Left lung (tissue), 10 donors: ENCODE data around the gene ALK. TPM values are rescaled to one million over a fixed set of nuclear protein-coding genes. Genes with fewer than 3 reads are reported as not detected.

Experiments used
- ATAC-seq: fragments of 200-7000 bp; cut with Tn5 transposase; one replicate; pipeline ENCODE4 v1.9.1; 2020; ENCODE audit warnings: moderate library complexity
- DNase-seq, 4 donors: peaks; one replicate each; pipeline ENCODE4 v3.0.0-alpha.2; 2013 to 2020
- H3K27ac ChIP-seq, 2 donors: fragments of 200-600 bp; sonication (generic) in 1 of 2; one replicate each; pipeline versions ENCODE4 v1.5.0 to v1.8.0; 2020 to 2021
- H3K27me3 ChIP-seq, 2 donors: fragments of 200-600 bp; sonication (generic) in 1 of 2; one replicate each; pipeline versions ENCODE4 v1.5.0 to v1.8.0; 2020 to 2021
- H3K36me3 ChIP-seq, 2 donors: fragments of 200-600 bp; sonication (generic) in 1 of 2; one replicate each; pipeline versions ENCODE4 v1.5.0 to v1.8.0; 2020 to 2021
- H3K4me1 ChIP-seq, 2 donors: fragments of 200-600 bp; one replicate each; pipeline ENCODE4 v1.8.0; 2021
- H3K4me3 ChIP-seq, 2 donors: fragments of 200-600 bp; sonication (generic) in 1 of 2; one replicate each; pipeline versions ENCODE4 v1.5.0 to v1.8.0; 2020 to 2021; ENCODE audit warnings: mild to moderate bottlenecking in 1 of 2
- H3K9me3 ChIP-seq, 2 donors: fragments of 200-600 bp; sonication (generic) in 1 of 2; one replicate each; pipeline versions ENCODE4 v1.5.0 to v1.8.0; 2020 to 2021
- CTCF ChIP-seq, 2 donors: fragments of 200-600 bp; sonication (generic) in 1 of 2; IDR thresholded peaks; one replicate each; pipeline versions ENCODE4 v1.5.0 to v1.8.0; 2021; ENCODE audit warnings: antibody characterized with exemption in 2 of 2
- intact Hi-C, 2 donors: fragments of 100-400 bp; cut with DNase I; formaldehyde crosslinking; loops; one replicate each; pipeline versions ENCODE4 v1.11.2 to v1.14.2; 2022
- polyA plus RNA-seq, 6 donors: library from polyadenylated mRNA; unstranded; fragments of 120-200 nt; gene quantifications; one replicate each; pipeline ENCODE4 v1.2.1, GENCODE V29; 2013; ENCODE audit not compliant: insufficient read length in 6 of 6
- total RNA-seq, 2 donors: library from RNA; stranded (reverse); fragmentation: NEBNext Ultra II Directional; extraction: Animal tissue kit (Norgen Biotek cat#: 25700); gene quantifications; one replicate each; pipeline ENCODE4 v1.2.1, GENCODE V29; 2021
- donor health status: DM: no; HTN: yes; CAD: no.
- donor health status: DM: no; HTN: no; CAD: no.

Gene ALK
- total and polyA plus RNA-seq, 8 donors: 0.06 to 0.70 (median 0.12) TPM; not detected in 2

- no peak for ATAC-seq
- intact Hi-C loops: no loop called here
Measured at GRCh38 chr2:29405707-29406106, 515.7 kb downstream of the ALK start.

GRCh38 chr2:29405266-29405665 is 516.1 kb downstream of the ALK start:
- intact Hi-C loops: no loop called here
- Histone ChIP-seq H3K27me3 (no peaks in the 10 kb centered on the region), H3K27ac (no peak overlapping the region), H3K9me3 (no peaks in the 10 kb centered on the region), H3K4me3 (no peak overlapping the region), H3K4me1 (no peaks in the 10 kb centered on the region), H3K36me3 (no peaks in the 10 kb centered on the region)
- peak in 1 of 4 donors; percentile 6 for DNase-seq
- no peak for TF ChIP-seq CTCF (IDR thresholded peaks at IDR 0.05)
- no peak for ATAC-seq

More at GRCh38 chr2:29405707-29406106, 515.7 kb downstream of the ALK start:
- TF ChIP-seq CTCF (IDR thresholded peaks at IDR 0.05): no peak
- no peak overlapping the region for H3K27ac ChIP-seq
- no peak for DNase-seq
- no peaks in the 10 kb centered on the region for H3K4me1 ChIP-seq
- no peak overlapping the region for H3K4me3 ChIP-seq
- H3K36me3 ChIP-seq: no peaks in the 10 kb centered on the region
- H3K27me3 ChIP-seq: no peaks in the 10 kb centered on the region
- no peaks in the 10 kb centered on the region for H3K9me3 ChIP-seq

- Histone ChIP-seq H3K27me3 (no peaks in the 10 kb centered on the region), H3K4me1 (no peaks in the 10 kb centered on the region), H3K27ac (no peak overlapping the region), H3K4me3 (no peak overlapping the region), H3K36me3 (no peaks in the 10 kb centered on the region), H3K9me3 (no peaks in the 10 kb centered on the region)
- no peak for ATAC-seq
- no peak for DNase-seq
- intact Hi-C loops: no loop called here
- no peak for TF ChIP-seq CTCF (IDR thresholded peaks at IDR 0.05)
Measured at GRCh38 chr2:29401994-29402393, 519.4 kb downstream of the ALK start.

- Histone ChIP-seq H3K4me1 (no peaks in the 10 kb centered on the region), H3K27me3 (no peaks in the 10 kb centered on the region), H3K36me3 (no peaks in the 10 kb centered on the region), H3K27ac (no peak overlapping the region), H3K4me3 (no peak overlapping the region), H3K9me3 (no peaks in the 10 kb centered on the region)
- TF ChIP-seq CTCF (IDR thresholded peaks at IDR 0.05): no peak
- DNase-seq: no peak
- intact Hi-C loops: no loop called here
- no peak for ATAC-seq
Measured at GRCh38 chr2:29400930-29401653, 520.3 kb downstream of the ALK start.

GRCh38 chr2:29398384-29399237 is 522.8 kb downstream of the ALK start:
- H3K27ac ChIP-seq: no peak overlapping the region
- intact Hi-C loops: no loop called here
- H3K27me3 ChIP-seq: peaks cover 0 to 5% of the 10 kb centered on the region in 2 donors
- no peak overlapping the region for H3K4me3 ChIP-seq
- TF ChIP-seq CTCF (IDR thresholded peaks at IDR 0.05): no peak
- no peaks in the 10 kb centered on the region for H3K36me3 ChIP-seq
- DNase-seq: no peak
- no peaks in the 10 kb centered on the region for H3K4me1 ChIP-seq
- no peaks in the 10 kb centered on the region for H3K9me3 ChIP-seq
- ATAC-seq: no peak
